Uterus (tissue), 4 donors: ENCODE results near the gene DUSP7. TPM values are rescaled to one million over a fixed set of nuclear protein-coding genes. Genes with fewer than 3 reads are reported as not detected.
"Not testable (repeated sequence)": the region's sequence is repeated elsewhere in the genome, so short reads cannot be mapped to it uniquely, and the experiment has no call there.

Experiments
- DNase-seq, 2 donors: peaks; one replicate each; pipeline ENCODE4 v3.0.0-alpha.2; 2019 to 2020
- H3K27ac ChIP-seq, 2 donors: fragments of 200-600 bp; sonication (generic); 1 replicate in 1 of 2; 2 replicates in 1 of 2; pipeline ENCODE4 v1.5.1; 2016 to 2018
- H3K27me3 ChIP-seq, 2 donors: fragments of 200-600 bp; sonication (generic); one replicate each; pipeline ENCODE4 v1.5.1; 2018 to 2019; ENCODE audit warnings: control low read depth in 1 of 2
- H3K36me3 ChIP-seq, 2 donors: fragments of 200-600 bp; sonication (generic); one replicate each; pipeline ENCODE4 v1.5.1; 2019; ENCODE audit warnings: control low read depth in 1 of 2
- H3K4me1 ChIP-seq, 2 donors: fragments of 200-600 bp; sonication (generic); one replicate each; pipeline ENCODE4 v1.5.1; 2018 to 2019; ENCODE audit warnings: control low read depth in 1 of 2
- H3K4me3 ChIP-seq, 2 donors: fragments of 200-600 bp; sonication (generic); 1 replicate in 1 of 2; 2 replicates in 1 of 2; pipeline ENCODE4 v1.5.1; 2018 to 2019; ENCODE audit warnings: mild to moderate bottlenecking in 1 of 2
- H3K9me3 ChIP-seq, 2 donors: fragments of 200-600 bp; sonication (generic); one replicate each; pipeline ENCODE4 v1.5.1; 2019; ENCODE audit warnings: control low read depth in 1 of 2
- CTCF ChIP-seq, 4 experiments: fragments of 200-600 bp in 2 of 4; fragments of 450-650 bp in 2 of 4; sonication (generic) in 2 of 4; IDR thresholded peaks; one replicate each; pipeline ENCODE4 v1.5.1; 2016 to 2019; ENCODE audit warnings: antibody characterized with exemption in 4 of 4, mild to moderate bottlenecking in 2 of 4, moderate library complexity in 1 of 4
- POLR2A ChIP-seq, 2 donors: fragments of 450-650 bp; IDR thresholded peaks; one replicate each; pipeline ENCODE4 v1.6.1; 2016; ENCODE audit warnings: antibody characterized with exemption in 2 of 2, mild to moderate bottlenecking in 1 of 2, moderate library complexity in 1 of 2
- intact Hi-C: fragments of 100-400 bp; cut with DNase I; formaldehyde crosslinking; loops from one replicate; pipeline ENCODE4 v1.15.1; 2023; ENCODE audit warnings: low total_unique reads
- total RNA-seq, 4 donors: library from RNA; depleted of rRNA in 3 of 4; stranded (reverse); fragments of >200 nt in 3 of 4; gene quantifications; one replicate each; pipeline versions ENCODE4 v1.1.0 to v1.2.4, GENCODE V29; 2014 to 2023
- donor health status: DM: yes; HTN: yes; CAD: no.

The DUSP7 gene
- total RNA-seq, 4 donors from 2014 or later: 5.6 to 39.1 (median 12.3) TPM

GRCh38 chr3:52037291-52037690 lies 19.1 kb downstream of the DUSP7 start:
- Histone ChIP-seq H3K9me3 (no peaks in the 10 kb centered on the region), H3K27ac (no peak overlapping the region), H3K36me3 (no peaks in the 10 kb centered on the region), H3K4me3 (no peak overlapping the region), H3K27me3 (no peaks in the 10 kb centered on the region), H3K4me1 (no peaks in the 10 kb centered on the region)
- DNase-seq: no peak
- intact Hi-C loops: no loop called here
- TF ChIP-seq POLR2A (IDR thresholded peaks at IDR 0.05) (no peak), CTCF (IDR thresholded peaks at IDR 0.05) (no peak)

GRCh38 chr3:52036829-52037228 lies 19.5 kb downstream of the DUSP7 start:
- TF ChIP-seq POLR2A (IDR thresholded peaks at IDR 0.05) (no peak), CTCF (IDR thresholded peaks at IDR 0.05) (no peak)
- no peak for DNase-seq
- Histone ChIP-seq H3K36me3 (no peaks in the 10 kb centered on the region), H3K27me3 (no peaks in the 10 kb centered on the region), H3K4me3 (no peak overlapping the region), H3K4me1 (no peaks in the 10 kb centered on the region), H3K9me3 (no peaks in the 10 kb centered on the region), H3K27ac (no peak overlapping the region)
- intact Hi-C loops: no loop called here

- no peak for DNase-seq
- H3K27ac ChIP-seq: no peak overlapping the region
- no peaks in the 10 kb centered on the region for H3K27me3 ChIP-seq
- H3K4me1 ChIP-seq: no peaks in the 10 kb centered on the region
- TF ChIP-seq POLR2A (IDR thresholded peaks at IDR 0.05) (no peak), CTCF (IDR thresholded peaks at IDR 0.05) (no peak)
- H3K9me3 ChIP-seq: no peaks in the 10 kb centered on the region
- no peak overlapping the region for H3K4me3 ChIP-seq
- intact Hi-C loops: no loop called here
- H3K36me3 ChIP-seq: no peaks in the 10 kb centered on the region
These were observed 20.1 kb downstream of the DUSP7 start for GRCh38 chr3:52036222-52036694.

- intact Hi-C loops: no loop called here
These were observed 21.7 kb downstream of the DUSP7 start for GRCh38 chr3:52034651-52035050.

GRCh38 chr3:52034212-52034611 lies 22.2 kb downstream of the DUSP7 start:
- H3K36me3 ChIP-seq: no peaks in the 10 kb centered on the region
- TF ChIP-seq POLR2A (IDR thresholded peaks at IDR 0.05) (no peak), CTCF (IDR thresholded peaks at IDR 0.05) (no peak)
- intact Hi-C loops: no loop called here

More at GRCh38 chr3:52034651-52035050, 21.7 kb downstream of the DUSP7 start:
- Histone ChIP-seq H3K27ac (no peak overlapping the region), H3K4me3 (no peak overlapping the region), H3K36me3 (no peaks in the 10 kb centered on the region), H3K4me1 (no peaks in the 10 kb centered on the region), H3K27me3 (no peaks in the 10 kb centered on the region), H3K9me3 (no peaks in the 10 kb centered on the region)
- no peak for DNase-seq
- TF ChIP-seq CTCF (IDR thresholded peaks at IDR 0.05): no peak
- no peak for TF ChIP-seq POLR2A (IDR thresholded peaks at IDR 0.05)

GRCh38 chr3:52033748-52034147 lies 22.6 kb downstream of the DUSP7 start:
- H3K4me3 ChIP-seq, H3K9me3 ChIP-seq, intact Hi-C loops, H3K36me3 ChIP-seq, H3K4me1 ChIP-seq, H3K27ac ChIP-seq, H3K27me3 ChIP-seq, DNase-seq: not testable (repeated sequence)

More at GRCh38 chr3:52034212-52034611, 22.2 kb downstream of the DUSP7 start:
- Histone ChIP-seq H3K4me1 (no peaks in the 10 kb centered on the region), H3K4me3 (no peak overlapping the region), H3K27me3 (no peaks in the 10 kb centered on the region), H3K27ac (no peak overlapping the region), H3K9me3 (no peaks in the 10 kb centered on the region)
- DNase-seq: no peak
